Inflammatory macrophage (primary cell): Measurements from ENCODE around the gene LPIN1.
"Not testable (repeated sequence)": the region's sequence is repeated elsewhere in the genome, so short reads cannot be mapped to it uniquely, and the experiment has no call there.

Experiments used
- DNase-seq, 2 donors: peaks; one replicate each; pipeline ENCODE4 v3.0.0-alpha.2; 2020 to 2022

The LPIN1 gene

DNA sequence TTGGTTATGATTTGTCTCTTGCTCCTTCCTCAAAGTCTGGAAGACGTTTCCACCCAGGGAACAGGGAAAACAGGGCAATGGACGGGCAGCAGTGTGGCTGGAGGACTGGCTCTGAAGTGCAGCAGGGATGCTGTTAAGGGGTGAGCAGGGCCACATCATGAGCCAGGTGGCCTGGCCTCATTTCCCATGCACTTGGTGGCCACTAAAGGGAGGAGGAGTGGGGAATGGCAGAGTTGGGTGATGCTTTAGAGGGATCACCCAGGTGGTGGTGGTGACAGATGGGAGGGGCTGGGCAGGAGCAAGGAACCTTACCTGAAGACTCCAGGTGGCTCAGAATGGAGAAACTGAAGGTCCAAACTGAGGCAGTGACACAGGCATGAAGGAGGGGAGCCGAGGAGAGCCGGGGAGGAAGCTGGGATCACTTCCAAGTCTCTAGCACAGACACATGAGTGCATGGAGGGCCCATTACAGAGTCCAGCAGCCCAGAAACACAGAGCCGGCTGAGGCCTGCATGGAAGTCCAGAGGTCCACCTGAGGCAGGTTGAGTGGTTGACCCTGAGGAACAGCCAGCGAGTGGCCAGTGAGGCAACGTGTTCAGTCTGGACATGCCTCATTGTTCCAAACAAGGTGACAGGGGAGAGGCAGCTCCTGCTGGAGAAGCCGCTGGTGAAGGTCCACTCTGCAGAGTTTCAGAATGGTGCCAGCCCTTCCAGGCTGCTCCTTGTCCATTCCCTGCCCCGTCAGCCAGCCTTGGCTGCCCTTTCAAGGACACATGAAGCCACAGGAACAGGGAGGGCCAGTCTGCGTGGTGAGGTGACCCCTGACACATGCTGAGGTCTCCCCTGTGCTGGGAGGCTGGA lies 91.7 kb downstream of the LPIN1 start:
- DNase-seq: no peak

DNA sequence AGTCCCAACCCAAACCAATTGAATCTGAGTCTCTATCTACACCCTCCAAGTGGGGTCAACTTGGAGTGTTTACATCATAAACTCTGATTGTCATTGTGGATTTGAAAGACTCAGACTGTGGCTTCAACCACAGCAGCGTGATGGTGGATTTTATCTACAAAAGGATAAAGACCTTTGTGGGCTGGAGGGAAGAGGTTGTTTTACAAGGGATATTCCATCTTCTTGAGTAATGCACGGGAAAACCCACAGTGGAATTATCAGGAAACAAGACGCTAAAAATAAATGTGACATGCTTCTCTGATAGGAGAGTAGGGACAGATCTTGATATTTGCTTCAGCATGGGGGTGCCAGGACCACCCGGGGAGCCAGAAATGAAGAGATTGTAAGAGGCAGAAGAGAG lies 93.5 kb downstream of the LPIN1 start:
- no peak for DNase-seq

DNA sequence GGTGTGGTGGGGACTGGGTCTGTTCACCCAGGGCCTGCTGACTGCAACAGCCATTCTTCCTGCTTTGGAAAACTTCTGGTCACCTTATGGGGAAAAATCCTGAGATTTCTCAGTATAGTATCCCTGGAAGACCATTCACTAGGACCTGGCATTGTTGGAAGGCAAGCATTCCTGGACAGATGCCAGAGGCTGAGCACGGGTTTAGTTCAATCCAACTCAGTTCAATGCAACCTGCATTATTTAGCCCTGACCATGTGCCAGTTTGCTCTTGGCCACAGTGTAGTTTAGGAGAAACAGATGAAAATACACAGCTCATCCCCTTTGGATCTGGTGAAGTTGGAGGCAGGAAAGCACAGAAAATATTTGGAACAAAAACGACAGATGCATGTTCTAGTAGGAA lies 95.9 kb downstream of the LPIN1 start:
- DNase-seq: no peak

DNA sequence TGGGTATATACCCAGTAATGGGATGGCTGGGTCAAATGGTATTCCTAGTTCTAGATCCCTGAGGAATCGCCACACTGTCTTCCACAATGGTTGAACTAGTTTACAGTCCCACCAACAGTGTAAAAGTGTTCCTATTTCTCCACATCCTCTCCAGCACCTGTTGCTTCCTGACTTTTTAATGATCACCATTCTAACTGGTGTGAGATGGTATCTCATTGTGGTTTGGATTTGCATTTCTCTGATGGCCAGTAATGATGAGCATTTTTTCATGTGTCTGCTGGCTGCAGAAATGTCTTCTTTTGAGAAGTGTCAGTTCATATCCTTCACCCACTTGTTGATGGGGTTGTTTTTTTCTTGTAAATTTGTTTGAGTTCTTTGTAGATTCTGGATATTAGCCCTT lies 98.4 kb downstream of the LPIN1 start:
- DNase-seq: not testable (repeated sequence)

DNA sequence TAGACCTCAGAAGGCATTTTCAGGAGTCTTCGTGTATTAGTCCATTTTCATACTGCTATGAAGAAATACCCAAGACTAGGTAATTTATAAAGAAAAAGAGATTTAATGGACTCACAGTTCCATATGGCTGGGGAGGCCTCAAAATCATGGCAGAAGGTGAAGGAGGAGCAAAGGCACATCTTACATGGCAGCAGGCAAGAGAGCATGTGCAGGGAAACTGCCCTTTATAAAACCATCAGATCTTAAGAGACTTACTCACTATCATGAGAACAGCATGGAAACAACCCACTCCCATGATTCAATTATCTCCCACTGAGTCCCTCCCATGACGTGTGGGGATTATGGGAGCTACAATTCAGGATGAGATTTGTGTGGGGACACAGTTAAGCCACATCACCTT lies 101.5 kb downstream of the LPIN1 start:
- DNase-seq: not testable (repeated sequence)

DNA sequence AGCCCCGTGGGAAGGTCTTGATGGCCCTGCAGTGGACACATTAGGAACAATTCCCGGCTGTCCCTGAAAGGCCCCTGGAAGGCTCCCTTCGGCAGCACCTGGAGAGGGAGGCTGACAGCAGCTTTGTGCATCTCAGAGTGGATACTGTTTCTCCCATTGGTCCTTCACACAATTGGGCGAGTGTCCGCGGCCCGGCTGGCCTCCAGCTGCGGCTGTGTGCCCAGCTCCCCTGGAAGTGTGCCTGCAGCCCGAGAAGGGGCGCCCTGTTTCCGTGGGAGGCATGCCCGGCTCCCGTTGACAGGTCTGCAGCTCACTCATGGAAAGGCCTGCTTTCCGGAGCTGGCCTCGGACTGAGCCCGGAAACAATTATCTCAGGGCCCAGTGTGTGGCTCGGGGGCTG lies 103.7 kb downstream of the LPIN1 start:
- no peak for DNase-seq

DNA sequence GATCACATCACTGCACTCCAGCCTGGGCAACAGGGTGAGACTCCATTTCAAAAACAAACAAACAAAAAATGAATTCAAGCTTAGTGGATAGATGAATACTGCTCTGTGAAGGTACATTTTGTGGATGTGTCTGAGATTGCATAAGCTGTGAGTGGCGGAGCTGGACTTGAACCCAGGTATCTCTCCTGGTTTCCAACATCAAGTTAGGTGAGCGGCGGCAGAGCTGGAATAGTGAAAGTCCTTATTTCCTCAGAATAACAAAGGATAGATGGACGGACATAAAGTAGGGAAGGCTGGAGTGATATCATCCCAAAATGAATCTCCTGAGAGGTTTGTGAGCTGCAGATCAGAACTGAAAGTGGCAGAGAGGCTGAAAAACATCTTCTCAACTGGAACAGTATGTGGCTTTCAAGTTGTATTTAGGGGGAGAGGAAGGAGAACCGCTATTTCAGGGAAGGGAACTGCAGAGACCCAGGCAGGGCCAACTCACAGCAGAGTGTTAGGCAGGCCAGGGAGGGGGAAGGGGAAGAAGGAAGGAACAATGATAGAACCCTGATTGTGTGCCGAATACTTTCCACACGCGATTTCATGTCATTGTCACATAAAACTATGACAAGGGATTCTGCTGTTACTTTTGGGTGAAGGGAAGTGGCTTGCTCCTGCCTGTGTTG lies 106.2 kb downstream of the LPIN1 start:
- no peak for DNase-seq

DNA sequence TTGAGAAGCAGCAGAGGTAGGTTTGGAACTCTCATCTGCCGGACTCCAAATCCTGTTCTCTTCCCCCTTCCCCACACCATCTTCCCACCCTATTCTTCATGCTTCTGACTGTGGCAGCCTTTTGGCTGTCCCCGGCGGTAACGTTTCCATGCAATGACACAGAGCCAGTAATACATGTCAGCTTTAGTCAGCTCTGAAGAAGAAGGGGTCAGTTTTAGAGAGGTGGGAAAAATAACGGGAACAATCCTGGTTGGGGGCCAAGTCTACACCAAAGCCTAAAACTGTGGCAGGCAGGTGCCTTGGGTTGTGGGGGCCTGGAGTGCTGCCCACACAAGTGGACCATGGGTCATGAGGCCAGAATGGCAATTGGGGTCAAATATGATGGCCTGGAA lies 106.8 kb downstream of the LPIN1 start:
- no peak for DNase-seq

DNA sequence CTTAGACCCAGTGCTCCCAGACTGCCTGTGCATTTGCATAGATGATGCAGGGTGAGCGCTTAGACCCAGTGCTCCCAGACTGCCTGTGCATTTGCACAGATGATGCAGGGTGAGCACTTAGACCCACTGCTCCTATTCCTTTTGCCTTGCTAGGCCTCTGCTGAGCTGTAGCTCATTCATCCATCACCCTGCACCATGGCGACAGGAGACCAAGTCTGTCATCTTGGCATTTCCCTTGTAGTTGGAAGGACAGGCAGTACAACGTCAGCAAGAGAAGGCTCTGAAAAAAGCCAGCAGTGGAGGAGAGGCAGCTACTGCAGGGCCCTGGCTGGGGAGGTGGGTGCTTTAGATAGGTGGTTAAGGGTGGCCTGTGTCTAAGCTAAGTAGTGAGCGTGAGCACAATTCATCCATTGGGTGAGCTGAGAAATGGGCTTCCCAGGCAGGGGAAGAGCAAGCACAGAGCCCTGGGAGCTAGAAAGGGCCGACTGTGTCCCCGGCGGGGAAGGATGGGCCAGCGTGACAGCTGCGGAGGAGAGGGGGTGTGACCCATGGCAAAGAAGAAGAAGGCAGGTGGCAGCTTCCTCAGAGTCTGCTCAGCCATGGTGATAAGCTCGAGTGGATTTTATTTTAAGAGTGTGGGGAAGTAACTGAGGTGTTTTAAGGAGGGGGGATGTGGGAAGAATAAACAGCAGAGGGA lies 108.8 kb downstream of the LPIN1 start:
- no peak for DNase-seq

DNA sequence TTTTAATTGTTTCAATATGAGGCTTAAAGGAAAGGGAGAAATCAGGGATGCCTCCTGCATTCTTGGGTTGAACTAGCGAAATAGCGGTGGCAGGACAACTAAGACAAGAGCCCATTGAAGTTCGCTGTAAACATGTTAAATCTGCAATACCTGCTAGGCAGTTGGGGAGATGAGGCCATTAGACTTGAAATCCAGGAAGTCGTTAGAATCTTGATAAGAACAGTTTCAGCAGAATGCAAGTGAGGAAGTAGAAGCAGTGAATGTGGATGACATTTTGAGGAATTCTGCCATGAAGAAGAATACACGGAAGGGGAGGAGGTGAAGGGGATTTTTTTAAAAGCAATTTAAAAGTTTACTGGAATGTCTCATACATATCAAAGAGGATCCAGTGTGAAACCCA lies 109.7 kb downstream of the LPIN1 start:
- DNase-seq: no peak

DNA sequence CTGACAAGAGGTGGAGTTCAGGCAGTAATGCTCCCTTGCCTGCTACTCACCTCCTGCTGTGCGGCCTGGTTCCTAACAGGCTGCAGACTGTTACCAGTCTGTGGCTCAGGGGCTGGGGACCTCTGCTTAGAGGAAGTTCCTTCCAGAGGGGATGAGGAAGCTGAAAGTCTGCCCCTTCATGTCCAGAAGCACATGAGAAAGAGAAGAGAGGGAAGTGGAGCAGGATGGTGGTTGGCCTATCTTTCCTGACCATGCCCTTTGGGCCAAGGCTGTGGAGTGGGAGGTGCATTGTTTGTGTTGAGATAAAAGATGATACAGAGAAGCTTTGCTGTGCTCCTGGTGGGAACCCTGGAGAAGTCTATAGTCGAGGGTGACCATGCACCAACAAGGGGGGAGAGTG lies 112.5 kb downstream of the LPIN1 start:
- peak; percentile 65 to 66 for DNase-seq

DNA sequence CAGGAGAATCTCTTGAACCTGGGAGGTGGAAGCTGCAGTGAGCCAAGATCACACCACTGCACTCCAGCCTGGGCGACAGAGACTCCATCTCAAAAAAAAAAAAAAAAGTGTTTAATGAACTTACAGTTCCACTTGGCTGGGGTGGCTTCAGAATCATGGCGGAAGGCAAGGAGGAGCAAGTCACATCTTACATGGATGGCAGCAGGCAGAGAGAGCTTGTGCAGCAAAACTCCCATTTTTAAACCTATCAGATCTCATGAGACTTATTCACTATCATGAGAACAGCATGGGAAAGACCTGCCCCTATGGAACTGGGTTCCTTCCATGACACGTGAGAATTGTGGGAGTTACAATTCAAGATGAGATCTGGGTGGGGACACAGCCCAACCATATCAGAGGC lies 113.5 kb downstream of the LPIN1 start:
- not testable (repeated sequence) for DNase-seq

DNA sequence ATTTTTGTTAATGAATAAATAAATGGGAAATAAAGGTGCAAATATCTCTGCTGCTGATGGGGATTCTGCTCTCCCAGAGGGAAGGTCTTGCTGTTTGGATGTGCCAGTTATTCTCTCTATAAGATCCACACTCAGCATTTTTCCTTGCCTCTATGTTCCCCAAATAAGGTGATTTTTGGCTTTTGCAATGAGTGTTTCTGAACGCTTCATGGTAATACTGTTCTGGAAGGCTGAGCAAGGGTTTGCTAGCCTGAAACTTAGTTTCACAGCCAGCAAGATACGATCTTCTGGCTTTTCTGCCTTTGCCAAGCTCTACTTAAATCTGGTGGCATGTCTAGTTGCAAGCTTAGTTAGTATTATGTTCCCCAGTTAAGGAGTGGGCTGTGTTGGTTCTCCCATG lies 114.6 kb downstream of the LPIN1 start:
- DNase-seq: no peak

DNA sequence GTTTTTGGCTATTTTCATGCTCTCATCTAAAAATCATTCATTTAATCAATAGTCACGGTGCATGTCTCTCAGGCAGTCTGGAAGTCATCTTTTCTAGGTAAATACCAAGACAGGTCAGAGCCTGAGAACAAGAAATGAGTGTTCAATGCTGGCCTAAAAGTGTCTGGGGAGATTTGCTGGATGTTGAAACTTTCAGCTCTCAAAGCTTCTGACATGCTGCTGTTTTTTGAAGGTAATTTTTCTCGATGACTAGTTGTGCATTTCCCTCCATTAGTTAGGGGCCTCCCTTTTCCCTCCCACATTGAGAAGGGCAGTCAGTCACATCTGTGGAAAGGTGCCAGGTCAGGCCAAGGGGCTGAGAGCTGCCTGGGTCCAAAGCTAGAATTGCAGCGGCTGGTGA lies 115.6 kb downstream of the LPIN1 start:
- DNase-seq: no peak

DNA sequence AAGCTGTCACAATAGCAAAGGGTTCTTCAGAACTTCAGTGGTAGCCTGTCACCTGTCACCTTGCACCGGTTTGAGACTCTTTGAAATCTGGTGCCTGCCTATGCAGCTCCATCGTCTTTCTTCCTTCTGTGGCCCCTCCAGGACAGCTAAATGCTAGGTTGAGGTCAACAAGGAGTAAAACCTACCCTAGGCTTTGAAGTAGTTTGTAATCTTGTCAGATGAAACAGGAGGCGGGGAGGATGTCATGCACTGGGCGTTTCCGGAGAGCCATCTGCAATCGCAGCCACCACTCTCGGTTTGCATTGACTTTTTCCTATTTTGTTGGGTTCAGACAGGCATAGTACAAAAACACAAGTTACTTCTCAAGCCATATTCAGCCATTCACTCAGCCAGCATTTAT lies 116.7 kb downstream of the LPIN1 start:
- DNase-seq: peak in 1 of 2 donors; percentile 24

DNA sequence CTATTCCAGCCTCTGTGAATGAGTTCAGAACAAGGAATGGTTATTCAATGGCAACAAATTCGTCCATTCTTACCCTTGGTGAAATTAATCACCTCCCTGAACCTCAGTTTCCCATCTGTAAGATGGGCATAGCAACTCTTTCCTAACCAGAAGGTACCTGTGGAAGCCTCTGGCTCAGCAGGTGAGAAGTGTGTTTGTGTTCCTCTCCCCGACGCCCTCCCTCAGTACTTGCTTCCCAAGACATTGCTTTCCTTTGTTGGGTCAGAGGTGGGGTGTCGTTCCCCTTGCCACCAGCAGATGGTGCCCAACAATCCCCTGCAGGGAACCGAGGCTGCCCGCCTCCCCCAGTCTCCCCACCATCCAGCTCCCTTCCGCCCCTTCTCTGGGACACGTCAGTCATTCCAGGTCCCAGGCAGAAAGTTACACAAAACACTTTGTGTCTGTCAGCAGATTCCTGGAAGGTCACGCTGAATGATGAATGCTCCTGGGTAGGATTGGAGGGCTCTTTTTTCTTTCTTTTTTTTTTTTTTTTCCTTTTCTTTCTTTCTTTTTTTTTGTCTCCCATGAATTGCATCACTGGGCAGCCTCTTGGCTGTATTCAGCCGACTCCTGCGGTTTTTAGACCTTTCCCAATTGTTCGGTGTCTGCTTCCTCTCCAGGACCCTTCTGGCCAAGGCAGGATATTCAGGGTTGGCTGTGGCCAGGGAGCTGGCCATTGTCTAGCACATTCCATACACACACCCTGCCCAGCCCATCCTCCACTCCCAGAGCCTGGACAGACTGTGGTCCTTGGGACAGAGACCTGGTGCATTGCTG lies 117.3 kb downstream of the LPIN1 start:
- DNase-seq: peak; percentile 63 to 67

DNA sequence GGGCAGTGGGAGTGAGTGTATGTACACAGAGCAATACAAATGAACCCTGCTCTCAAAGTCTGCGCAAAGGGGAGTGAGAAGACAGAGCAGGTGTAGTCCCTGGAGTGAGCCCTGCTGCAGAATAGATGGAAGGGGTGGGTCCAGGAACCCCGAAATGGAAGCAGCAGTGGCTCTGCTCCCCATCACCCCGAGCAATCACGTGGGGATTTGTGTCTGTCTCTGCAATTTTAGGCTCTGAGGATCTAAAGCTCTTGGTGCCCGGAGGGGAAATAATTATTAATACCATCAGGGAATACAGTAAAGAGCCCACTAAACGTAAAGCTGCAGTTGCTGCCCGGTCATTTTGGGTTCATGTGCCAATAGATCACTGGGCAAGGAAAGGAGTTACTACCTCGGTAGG lies 118.3 kb downstream of the LPIN1 start:
- DNase-seq: no peak

DNA sequence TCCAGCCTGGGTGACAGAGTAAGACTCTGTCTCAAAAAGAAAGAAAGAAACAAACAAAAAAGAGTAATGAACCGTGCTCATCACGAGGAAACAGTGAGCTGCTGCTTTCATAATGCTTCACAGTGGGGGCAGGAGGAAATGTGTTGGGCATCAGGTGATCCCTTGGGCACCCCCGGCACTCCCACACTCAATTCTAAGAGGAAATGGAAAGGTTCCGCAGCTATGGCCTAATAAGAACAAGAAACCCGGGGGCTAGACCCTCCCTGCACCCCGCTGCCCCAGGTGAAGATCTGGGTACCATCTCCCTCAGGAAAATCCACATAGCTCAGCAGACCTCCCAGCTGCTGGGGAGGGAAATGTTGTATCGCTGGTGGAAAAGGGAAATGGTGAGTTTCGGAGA lies 118.9 kb downstream of the LPIN1 start:
- peak; percentile 40 to 55 for DNase-seq

DNA sequence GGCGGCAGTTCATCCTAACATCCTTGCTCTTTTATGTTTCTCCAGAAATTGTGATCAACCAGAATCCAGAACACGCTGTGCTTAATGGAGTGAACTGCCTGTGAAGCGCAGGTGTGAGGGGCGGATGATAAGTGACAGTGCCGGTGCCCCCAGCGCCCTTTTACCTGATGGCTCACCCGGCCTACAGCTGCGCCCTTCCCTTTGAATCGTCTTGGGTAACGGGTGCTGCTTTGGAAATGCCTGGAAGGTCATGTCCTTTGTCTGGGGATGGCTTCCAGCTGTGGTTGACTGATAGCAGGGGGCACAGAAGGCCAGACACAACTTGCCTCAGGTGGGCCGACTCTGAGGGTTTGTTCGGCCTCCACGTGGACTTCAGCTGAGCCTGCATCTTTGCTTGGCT lies 119.4 kb downstream of the LPIN1 start:
- no peak for DNase-seq

DNA sequence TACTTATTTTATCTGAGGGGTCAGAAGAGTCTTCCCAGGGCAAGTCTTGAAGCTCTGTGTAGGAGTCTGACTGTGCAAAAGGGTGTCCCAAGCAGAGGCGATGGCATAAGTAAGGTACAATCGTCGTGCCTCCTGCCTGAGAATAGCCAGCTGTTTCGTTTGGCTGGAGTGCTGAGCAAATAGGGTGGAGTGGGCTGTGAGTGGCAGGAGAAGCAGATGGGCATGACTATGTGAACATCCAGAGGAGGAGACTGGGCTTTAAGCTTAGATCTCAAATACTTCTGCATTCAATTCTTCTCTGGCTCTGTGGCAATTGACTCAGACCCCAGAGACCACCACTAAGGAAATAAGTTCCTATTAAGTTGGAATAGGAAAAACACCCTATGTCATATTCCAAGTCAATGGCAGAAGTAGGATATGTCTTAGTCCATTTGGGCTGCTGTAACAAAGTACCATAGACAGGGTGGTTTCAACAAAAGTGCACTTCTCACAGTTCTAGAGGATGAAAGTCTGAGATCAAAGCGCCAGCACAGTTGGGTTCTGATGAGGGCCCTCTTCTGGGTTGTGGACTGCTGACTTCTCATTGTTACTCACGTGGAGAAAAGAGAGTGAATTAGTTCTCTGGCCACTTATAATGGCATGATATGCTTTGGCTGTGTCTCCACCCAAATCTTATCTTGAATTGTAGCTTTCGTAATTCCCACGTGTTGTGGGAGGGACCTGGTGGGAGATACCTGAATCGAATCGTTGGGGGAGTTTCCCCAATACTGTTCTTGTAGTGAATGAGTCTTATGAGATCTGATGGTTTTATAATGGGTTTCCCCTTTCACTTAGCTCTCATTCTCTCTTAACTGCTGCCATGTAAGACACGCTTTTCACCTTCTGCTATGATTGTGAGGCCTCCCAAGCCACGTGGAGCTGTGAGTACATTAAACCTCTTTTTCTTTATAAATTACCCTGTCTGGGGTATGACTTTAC lies 120.2 kb downstream of the LPIN1 start:
- DNase-seq: peak in 1 of 2 donors; percentile 20

DNA sequence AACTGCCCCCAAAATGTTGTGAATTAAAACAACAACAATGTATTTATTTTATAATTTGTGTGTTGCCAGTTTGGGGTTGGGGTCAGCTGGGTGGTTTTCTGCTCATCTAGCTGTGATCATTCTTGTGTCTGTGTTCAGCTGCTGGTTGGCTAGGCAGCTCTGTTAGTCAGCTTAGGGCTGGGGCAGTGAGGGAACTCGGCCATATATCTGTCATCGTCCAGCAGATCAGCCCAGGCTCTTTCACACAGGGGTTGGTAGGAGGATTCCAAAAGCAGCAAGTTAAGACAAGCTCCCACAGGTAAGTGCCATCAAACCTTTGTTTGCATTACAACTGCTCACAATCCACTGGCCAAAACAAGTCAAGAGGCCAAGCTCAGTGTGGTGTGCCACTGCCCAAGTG lies 121.5 kb downstream of the LPIN1 start:
- no peak for DNase-seq
